Measurements from ENCODE around the gene CHMP1A. TPM values are rescaled to one million over a fixed set of nuclear protein-coding genes. Genes with fewer than 3 reads are reported as not detected.
"Not testable (repeated sequence)": the region's sequence is repeated elsewhere in the genome, so short reads cannot be mapped to it uniquely, and the experiment has no call there.

The CHMP1A gene
- total RNA-seq, 1 donor from 2014 or later: 139 TPM

DNA sequence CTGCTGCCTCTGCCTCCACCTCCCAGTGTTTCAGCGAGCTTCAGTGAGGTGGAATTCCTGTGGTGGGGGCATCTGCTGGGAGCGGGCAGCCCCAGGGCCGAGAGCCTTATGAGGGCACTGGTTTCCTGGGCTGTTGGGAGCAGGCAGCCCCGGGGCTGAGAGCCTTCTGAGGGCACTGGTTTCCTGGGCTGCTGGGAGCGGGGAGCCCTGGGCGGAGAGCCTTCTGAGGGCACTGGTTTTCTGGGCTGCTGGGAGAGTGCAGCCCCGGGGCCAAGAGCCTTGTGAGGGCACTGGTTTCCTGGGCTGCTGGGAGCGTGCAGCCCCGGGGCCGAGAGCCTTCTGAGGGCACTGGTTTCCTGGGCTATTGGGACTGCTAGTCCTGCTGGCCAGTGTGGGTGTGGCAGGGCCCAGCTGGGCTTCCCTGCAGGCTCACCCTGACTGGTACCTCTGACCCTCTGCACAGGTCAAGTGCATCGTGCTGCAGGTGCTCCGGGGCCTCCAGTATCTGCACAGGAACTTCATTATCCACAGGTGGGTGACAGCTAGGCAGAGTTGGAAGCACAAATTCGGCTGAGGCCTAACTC lies 34.6 kb upstream of the CHMP1A start:
- DNase-seq: no peak

DNA sequence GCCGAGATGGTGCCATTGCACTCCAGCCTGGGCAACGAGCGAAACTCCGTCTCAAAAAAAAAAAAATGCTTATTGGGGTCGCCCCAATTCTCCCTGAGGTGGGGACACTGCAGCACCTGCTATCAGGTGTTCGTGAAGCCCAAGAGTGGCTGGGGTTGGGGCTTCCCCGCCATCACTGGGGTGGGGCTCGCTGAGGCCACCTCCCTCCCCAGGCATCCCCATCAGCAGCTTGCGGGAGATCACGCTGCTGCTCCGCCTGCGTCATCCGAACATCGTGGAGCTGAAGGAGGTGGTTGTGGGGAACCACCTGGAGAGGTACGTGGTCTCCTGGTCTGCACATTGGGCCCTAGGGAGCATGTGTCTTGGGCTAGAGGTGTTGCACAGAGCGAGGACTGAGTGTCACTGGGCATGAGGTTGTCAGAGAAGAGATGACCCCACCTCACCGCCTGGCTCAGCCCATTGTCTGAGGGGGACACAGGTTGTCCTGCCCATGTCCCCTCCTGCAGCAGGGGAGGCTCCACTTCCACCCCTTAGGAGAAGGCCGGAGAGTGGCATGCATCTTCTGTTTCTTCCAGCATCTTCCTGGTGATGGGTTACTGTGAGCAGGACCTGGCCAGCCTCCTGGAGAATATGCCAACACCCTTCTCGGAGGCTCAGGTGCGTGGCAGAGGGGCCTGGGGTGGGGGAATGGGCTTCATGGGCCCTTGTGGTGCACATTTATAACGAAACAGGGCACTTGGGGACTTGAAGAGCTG lies 33.9 kb upstream of the CHMP1A start:
- DNase-seq: no peak

GRCh38 chr16:89690392-89690901 lies 32.9 kb upstream of the CHMP1A start:
- DNase-seq: no peak

- DNase-seq: not testable (repeated sequence)
Measured at GRCh38 chr16:89689621-89690020, 32.1 kb upstream of the CHMP1A start.

DNA sequence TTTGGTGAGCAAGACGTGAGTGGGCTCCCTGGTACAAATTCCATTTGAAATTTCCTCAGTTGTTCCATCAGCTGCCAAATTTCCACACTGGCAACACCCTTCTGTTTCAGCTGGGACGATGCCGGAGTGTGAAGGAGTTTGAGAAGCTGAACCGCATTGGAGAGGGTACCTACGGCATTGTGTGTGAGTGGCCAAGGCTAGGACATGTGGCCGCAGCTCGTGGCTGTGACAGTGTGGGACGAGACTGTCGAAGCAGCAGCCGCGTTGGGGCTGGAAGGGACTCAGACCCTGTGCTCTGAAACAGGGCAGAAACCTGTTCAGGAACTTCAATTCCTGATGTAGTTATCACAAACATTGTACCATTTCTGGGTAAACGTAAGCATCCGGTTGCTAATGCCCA lies 31.6 kb upstream of the CHMP1A start:
- no peak for DNase-seq

GRCh38 chr16:89688395-89688794 lies 30.9 kb upstream of the CHMP1A start:
- no peak for DNase-seq

- DNase-seq: peak; percentile 56
Measured at GRCh38 chr16:89687092-89687940, 29.8 kb upstream of the CHMP1A start.

GRCh38 chr16:89686520-89687091 lies 29.1 kb upstream of the CHMP1A start, which contains the start of gene CDK10:
Gene CDK10, plus strand, starts transcription at chr16:89686689. Its CDS starts 22 bp downstream, at chr16:89686711.
- peak; percentile 92 for DNase-seq

- DNase-seq: no peak
Measured at GRCh38 chr16:89685916-89686315, 28.4 kb upstream of the CHMP1A start.

DNA sequence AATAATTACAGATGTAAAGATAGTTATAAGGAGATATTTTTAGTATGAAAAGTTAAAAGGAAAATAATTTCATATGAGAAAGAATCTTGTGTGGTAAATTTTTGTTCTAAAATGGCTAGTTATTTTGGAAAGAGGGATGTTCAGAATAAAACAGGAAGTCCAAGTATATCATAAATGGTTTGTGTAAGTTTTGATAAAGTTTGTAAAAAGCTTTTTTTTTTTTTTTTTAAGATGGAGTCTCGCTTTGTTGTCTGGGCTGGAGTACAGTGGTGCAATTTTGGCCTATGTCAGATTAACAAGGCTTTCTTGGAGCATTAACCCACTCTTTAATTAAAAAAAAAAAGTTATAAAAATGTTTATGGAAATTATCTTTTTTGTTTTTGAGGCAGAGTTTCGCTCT lies 20.8 kb upstream of the CHMP1A start:
- no peak for DNase-seq

DNA sequence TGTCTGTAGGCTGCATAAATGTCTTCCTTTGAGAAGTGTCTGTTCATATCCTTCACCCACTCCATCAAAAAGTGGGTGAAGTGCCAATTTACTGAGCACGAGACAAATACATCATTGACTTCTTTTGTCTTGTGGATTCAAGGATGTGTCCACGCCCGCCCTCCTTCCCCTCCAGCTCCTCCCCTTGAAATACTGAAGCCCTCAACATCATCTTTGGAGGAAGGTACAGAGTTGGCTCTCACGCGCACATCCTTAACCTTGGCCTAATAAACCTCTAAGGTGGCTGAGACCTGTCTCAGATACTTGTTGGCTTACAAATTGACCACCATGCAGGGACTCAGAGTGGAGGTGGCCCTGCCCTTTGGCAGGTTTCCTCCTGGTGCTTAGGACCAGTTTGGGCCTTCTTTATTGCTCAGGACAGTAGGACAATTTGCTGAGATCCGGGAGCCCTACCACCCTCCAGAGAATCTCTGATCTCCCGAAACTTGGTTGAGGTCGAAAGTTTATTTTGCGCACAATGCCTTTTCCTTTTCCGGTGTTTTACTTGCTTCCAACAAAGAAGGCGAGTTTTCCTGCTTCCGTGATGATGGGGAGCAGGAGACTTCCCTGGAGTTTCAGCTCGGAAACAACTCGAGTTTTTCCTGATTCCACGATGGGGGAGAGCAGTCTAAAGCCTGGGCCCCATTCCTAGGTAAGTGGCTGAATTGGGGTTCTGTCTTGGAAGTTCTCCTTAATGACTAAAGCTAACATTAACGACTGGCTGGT lies 14.9 kb upstream of the CHMP1A start:
- DNase-seq: peak; percentile 47

- not testable (repeated sequence) for DNase-seq
Measured at GRCh38 chr16:89671565-89671964, 14.1 kb upstream of the CHMP1A start.

- peak; percentile 38 for DNase-seq
Measured at GRCh38 chr16:89670496-89671431, 13.3 kb upstream of the CHMP1A start.

DNA sequence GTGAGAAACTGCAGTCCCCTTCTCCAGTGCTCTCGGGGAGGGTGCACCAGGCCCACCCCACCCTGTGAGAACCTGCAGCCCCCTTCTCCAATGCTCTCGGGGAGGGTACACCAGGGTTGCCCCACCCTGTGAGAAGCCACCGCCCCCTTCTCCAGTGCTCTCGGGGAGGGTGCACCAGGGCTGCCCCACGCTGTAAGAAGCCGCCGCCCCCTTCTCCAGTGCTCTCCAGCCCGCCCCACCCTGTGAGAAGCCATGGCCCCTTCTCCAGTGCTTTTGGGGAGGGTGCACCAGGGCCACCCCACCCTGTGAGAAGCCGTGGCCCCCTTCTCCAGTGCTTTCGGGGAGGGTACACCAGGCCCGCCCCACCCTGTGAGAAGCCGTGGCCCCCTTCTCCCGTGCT lies 12.2 kb upstream of the CHMP1A start:
- DNase-seq: no peak

DNA sequence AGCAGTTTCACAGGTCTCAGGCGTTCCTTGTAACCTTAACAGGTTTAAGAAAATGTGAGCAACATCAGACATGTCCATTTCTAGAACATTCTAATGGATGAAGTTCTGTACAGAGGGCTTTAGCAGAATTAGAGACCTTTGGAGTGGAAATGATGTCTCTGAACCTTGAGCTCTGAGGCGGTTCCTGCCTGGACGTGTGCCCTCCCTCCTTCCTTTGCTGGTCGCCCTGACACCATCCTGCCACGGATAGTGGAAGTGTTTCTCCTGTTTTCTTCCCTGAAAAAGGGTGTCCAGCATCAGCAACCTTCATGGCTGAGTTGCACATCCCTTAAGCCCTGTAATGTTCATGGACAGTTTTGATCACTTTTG lies 11.3 kb upstream of the CHMP1A start:
- DNase-seq: no peak

- DNase-seq: no peak
Measured at GRCh38 chr16:89667633-89668032, 10.1 kb upstream of the CHMP1A start.

DNA sequence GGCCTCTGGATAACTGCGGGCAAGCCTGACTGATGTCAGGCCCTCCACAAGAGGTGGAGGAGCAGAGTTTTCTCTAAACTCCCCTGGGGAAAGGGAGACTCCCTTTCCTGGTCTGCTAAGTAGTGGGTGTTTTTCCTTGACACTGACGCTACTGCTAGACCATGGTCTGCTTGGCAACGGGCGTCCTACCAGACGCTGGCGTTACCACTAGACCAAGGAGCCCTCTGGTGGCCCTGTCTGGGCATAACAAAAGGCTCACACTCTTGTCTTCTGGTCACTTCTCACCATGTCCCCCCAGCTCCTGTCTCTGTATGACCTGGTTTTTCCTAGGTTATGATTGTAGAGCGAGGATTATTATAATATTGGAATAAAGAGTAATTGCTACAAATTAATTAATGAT lies 9.5 kb upstream of the CHMP1A start:
- peak; percentile 63 for DNase-seq

DNA sequence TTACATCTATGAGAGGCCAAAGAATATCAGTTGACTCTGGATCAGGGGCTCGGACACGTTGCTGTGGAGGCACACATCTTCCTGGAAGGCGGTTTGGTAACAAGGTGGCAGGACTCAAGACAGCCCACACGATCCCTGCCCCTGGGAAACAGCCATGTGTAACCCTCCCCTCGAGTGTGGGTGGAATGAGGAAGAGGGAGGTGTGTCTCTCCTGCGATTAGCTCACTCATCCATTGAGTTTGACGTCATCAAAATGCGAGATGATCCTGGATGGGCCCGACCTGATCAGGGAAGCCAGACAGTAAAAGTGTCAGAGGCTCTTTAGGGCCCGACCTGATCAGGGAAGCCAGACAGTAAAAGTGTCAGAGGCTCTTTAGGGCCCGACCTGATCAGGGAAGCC lies 6.7 kb upstream of the CHMP1A start:
- not testable (repeated sequence) for DNase-seq

- no peak for DNase-seq
Measured at GRCh38 chr16:89661215-89661614, 3.7 kb upstream of the CHMP1A start.

- DNase-seq: no peak
Measured at GRCh38 chr16:89660146-89660545, 2.6 kb upstream of the CHMP1A start.

Data from dermis blood vessel endothelial cell (primary cell).